SK-N-SH (cell line): ENCODE measurements around the gene GDAP2.

Experiments used
- CTCF ChIP-seq: fragments of 200-600 bp; sonication (generic); IDR thresholded peaks from 2 replicates; pipeline ENCODE4 v1.6.1; 2017; ENCODE audit warnings: antibody characterized with exemption, mild to moderate bottlenecking, moderate library complexity
- EP300 ChIP-seq, 2 experiments: IDR thresholded peaks; 2 replicates each; pipeline versions ENCODE4 v1.4.0 to v1.6.1; 2012; ENCODE audit warnings: borderline replicate concordance in 1 of 2, low read depth in 1 of 2, low read length in 1 of 2
- EZH2phosphoT487 ChIP-seq: fragments of 200-600 bp; sonication (generic); IDR thresholded peaks from 2 replicates; pipeline ENCODE4 v1.6.1; 2017; ENCODE audit warnings: low read depth, mixed run types, mild to moderate bottlenecking, antibody characterized with exemption, moderate library complexity, borderline replicate concordance
- JUND ChIP-seq: IDR thresholded peaks from 2 replicates; pipeline ENCODE4 v1.4.0; 2012
- NFIC ChIP-seq: IDR thresholded peaks from 2 replicates; pipeline ENCODE4 v1.4.0; 2012; ENCODE audit warnings: borderline replicate concordance
- NRF1 ChIP-seq: IDR thresholded peaks from 2 replicates; pipeline ENCODE4 v1.6.1; 2012; ENCODE audit warnings: low read depth, mild to moderate bottlenecking, low read length
- POLR2AphosphoS5 ChIP-seq: IDR thresholded peaks from 2 replicates; pipeline ENCODE4 v1.6.1; 2012; ENCODE audit warnings: low read depth, low read length
- SMC3 ChIP-seq: IDR thresholded peaks from 2 replicates; pipeline ENCODE4 v1.6.1; 2012; ENCODE audit warnings: low read depth, low read length, improper control_type of control experiment

- TF ChIP-seq NRF1 (no peak), EP300 (IDR thresholded peaks at IDR 0.05; ENCODE audit: borderline replicate concordance in 1 of 2, low read depth in 1 of 2, low read length in 1 of 2) (no peak), JUND (no peak), SMC3 (no peak), CTCF (no peak), POLR2AphosphoS5 (no peak), NFIC (no peak), EZH2phosphoT487 (no peak)
Measured at GRCh38 chr1:117851687-117852086, 77.7 kb downstream of the GDAP2 start.
